GM20431 (cell line): ENCODE measurements around the gene FREM1.
"Not testable (repeated sequence)": the region's sequence is repeated elsewhere in the genome, so short reads cannot be mapped to it uniquely, and the experiment has no call there.

Experiments used
- in situ Hi-C: fragments of 300-500 bp; cut with MseI, MboI; formaldehyde crosslinking; loops from one replicate; pipeline ENCODE4 v1.15.0; 2020; ENCODE audit warnings: low sequenced_read_pairs; ENCODE audit not compliant: unreplicated experiment

Gene FREM1

GRCh38 chr9:14909961-14910805 is at the start of gene FREM1:
TSS of gene FREM1 (minus strand) at chr9:14910428. CDS start at chr9:14868977, 41,451 bp downstream.
- in situ Hi-C loops, result no loop called here

- in situ Hi-C loops, result no loop called here
Measured at GRCh38 chr9:14958989-14959388, 48.8 kb upstream of the FREM1 start.

GRCh38 chr9:14957109-14957508 is 46.9 kb upstream of the FREM1 start:
- in situ Hi-C loops, result no loop called here

- in situ Hi-C loops, result no loop called here
Measured at GRCh38 chr9:14956208-14956607, 46.0 kb upstream of the FREM1 start.

GRCh38 chr9:14945351-14945750 is 35.1 kb upstream of the FREM1 start:
- in situ Hi-C loops, result no loop called here

- in situ Hi-C loops, result no loop called here
Measured at GRCh38 chr9:14941501-14942405, 31.5 kb upstream of the FREM1 start.

- in situ Hi-C loops, result no loop called here
Measured at GRCh38 chr9:14939378-14939777, 29.1 kb upstream of the FREM1 start.

- in situ Hi-C loops, result no loop called here
Measured at GRCh38 chr9:14937216-14937615, 27.0 kb upstream of the FREM1 start.

- in situ Hi-C loops, result no loop called here
Measured at GRCh38 chr9:14936491-14936890, 26.3 kb upstream of the FREM1 start.

- in situ Hi-C loops, result no loop called here
Measured at GRCh38 chr9:14935964-14936363, 25.7 kb upstream of the FREM1 start.

GRCh38 chr9:14935106-14935751 is 25.0 kb upstream of the FREM1 start:
- in situ Hi-C loops, result no loop called here

- in situ Hi-C loops, result no loop called here
Measured at GRCh38 chr9:14932641-14933040, 22.4 kb upstream of the FREM1 start.

- in situ Hi-C loops, result no loop called here
Measured at GRCh38 chr9:14932231-14932630, 22.0 kb upstream of the FREM1 start.

GRCh38 chr9:14926941-14927624 is 16.9 kb upstream of the FREM1 start:
- in situ Hi-C loops, result no loop called here

GRCh38 chr9:14924230-14925219 is 14.3 kb upstream of the FREM1 start:
- in situ Hi-C loops, result no loop called here

GRCh38 chr9:14923701-14924100 is 13.5 kb upstream of the FREM1 start:
- in situ Hi-C loops, result no loop called here

- in situ Hi-C loops, result not testable (repeated sequence)
Measured at GRCh38 chr9:14920805-14921204, 10.6 kb upstream of the FREM1 start.

GRCh38 chr9:14913366-14913765 is 3.1 kb upstream of the FREM1 start:
- in situ Hi-C loops, result no loop called here

- in situ Hi-C loops, result no loop called here
Measured at GRCh38 chr9:14912859-14913258, 2.6 kb upstream of the FREM1 start.
